GM18505 (cell line): ENCODE measurements around the gene MYRFL.

Experiments
- ATAC-seq: cut with Tn5 transposase; IDR thresholded peaks from one replicate; pipeline ENCODE4 v1.9.1; 2021; ENCODE audit not compliant: unreplicated experiment
- POLR2A ChIP-seq: IDR thresholded peaks from 4 replicates; pipeline ENCODE4 v1.6.1; 2011; ENCODE audit warnings: borderline replicate concordance; ENCODE audit not compliant: insufficient read depth, insufficient read length; ENCODE audit errors: extremely low read depth

MYRFL gene

DNA sequence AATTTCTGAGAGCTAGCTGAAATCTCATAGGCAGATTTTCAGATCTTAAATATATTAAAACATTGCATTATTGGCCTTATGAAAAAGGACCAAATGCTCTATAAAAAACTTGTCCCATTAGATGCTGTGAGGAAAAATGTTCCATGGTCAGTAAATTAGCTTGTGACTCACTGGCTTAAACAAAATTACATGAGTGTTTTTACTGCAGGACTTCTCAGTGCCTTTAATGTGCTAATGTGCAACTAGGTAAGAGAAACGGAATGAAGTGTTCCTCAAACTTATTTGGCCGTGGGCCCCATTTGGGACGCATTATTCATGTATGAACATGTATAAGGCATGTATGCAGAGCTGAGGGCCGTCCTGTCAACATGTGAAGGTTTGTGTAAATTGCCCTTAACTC lies 41.7 kb downstream of the MYRFL start:
- TF ChIP-seq POLR2A: no peak
- no peak for ATAC-seq

DNA sequence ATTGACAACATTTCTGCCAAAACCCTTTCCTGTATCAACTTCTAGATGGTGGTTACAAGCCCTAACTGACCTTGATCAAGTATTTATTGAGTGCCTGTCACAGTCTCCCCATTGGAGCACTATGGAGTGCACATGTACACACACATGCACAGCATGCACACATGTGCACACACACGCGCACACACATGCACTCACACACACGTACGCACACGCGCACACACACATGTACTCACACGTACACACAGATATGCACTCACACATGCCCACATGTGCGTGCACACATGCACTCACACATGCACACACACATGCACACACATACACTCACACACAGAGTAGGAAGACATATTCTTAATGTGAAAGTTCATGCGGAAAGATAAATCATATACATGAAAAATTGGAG lies 43.7 kb downstream of the MYRFL start:
- no peak for TF ChIP-seq POLR2A
- no peak for ATAC-seq

DNA sequence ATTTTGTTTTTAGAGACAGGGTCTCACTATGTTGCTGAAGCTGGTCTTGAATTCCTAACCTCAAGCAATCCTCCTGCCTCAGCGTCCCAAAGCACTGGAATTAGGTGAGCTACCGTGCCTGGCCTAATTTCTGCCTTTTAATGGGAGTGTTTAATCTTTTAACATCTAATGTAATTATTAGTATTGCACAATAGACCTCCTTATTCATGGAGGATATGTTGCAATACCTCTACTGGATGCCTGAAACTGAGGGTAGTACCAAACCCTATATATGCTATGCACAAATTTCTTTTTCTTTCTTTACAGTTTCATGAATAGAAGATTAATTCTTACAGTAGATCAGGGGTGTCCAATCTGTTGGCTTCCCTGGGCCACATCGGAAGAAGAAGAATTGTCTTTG lies 47.8 kb downstream of the MYRFL start:
- ATAC-seq: no peak
- no peak for TF ChIP-seq POLR2A

DNA sequence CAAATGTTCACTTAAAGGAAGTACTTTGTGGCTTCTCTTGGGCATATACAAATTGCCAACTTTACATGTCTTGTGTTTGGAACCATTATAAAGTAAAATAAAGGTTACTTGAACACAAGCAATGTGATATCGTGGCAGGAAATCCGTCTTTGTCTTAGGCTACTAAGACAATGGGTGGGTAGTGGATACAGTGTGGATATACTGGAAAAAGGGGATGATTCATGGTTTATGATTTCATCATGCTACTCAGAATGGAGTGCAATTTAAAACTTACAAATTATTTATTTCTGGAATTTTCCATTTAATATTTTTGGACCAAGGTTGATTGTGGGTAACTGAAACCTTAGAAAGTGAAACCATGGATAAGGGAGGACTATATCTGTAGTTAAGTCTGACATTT lies 48.4 kb downstream of the MYRFL start:
- no peak for ATAC-seq

DNA sequence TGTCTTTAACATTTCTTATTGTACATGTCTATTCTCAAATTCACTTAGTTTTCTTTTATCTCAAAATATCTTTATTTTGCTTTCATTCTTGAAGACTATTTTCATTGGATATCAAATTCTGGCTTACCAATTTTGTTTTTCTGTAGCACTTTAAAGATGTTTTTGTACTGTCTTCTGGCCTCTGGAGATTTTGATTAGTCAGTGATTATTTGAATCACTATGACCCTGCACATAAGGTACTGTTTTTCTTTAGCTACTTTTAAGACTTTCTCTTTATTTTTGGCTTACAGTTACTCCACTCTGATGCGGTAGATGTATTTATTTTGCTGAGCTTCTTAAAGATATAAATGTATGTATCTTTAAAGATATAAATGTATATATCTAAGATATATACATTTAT lies 49.6 kb downstream of the MYRFL start:
- ATAC-seq: no peak
- no peak for TF ChIP-seq POLR2A

More for the DNA sequence above, 48.4 kb downstream of the MYRFL start:
- TF ChIP-seq POLR2A: no peak

DNA sequence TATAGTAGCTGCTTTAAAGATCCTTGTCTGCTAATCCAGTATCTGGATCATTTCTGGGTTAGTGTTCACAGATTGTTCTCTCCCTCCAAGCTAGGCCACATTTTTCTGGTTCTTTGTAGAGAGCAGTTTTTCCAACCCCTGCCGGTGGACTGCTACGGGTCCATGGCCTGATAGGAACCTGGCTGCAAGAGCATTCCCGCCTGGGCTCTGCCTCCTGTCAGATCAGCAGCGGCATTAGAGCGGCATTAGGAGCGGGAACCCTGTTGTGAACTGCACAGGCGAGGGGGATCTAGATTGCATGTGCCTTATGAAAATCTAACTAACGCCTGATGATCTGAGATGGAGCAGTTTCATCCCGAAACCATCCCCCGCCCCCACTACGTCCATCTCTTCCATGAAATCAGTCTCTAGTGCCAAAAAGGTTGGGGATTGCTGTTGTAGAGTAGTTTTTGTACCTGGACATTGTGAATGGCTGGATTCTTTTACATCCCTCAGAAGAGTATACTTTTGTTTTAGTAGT lies 50.4 kb downstream of the MYRFL start:
- TF ChIP-seq POLR2A: no peak
- ATAC-seq: no peak

DNA sequence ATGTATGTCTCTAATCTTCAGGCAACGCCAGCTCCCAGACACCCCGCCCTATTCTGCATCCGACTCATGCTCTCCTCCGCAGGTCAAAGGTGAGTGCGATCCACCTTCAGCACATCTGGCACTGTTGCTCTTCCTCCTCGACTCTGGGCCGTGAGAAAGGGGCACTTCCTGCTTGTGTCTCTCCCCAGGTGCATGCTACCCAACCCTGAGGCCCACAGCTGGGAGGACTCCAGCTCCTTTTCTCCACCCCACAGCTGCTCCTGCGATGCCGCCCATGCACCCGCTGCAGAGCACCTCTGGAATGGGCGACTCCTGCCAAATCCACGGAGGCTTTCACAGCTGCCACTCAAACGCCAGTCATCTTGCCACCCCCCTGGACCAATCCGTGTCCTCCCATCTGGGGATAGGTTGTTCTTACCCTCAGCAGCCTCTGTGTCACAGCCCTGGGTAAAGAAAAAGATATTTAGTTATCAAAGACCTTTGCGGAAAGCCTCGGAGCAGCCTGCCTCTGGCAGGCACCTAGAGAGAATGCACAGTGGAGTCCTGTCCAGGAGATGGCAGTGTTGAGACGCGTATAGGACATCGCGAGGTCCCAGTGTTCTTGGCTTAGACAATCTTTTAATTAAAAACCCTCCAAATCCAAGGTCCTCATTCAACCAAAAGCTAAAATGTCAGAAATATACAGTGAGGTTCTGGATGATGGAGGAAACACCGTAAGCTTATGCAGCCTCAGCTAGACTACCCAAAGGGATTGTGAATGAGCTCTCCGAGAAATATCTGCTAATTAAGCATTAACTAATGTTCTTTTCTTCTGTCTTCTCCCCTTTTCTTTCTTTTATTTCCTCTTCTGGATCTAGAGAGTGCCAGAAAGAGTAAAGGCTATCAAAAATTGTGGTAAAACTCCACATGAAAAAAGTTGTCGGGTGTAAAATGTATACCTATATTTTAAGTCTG lies 54.3 kb downstream of the MYRFL start:
- TF ChIP-seq POLR2A: no peak
- ATAC-seq: no peak

DNA sequence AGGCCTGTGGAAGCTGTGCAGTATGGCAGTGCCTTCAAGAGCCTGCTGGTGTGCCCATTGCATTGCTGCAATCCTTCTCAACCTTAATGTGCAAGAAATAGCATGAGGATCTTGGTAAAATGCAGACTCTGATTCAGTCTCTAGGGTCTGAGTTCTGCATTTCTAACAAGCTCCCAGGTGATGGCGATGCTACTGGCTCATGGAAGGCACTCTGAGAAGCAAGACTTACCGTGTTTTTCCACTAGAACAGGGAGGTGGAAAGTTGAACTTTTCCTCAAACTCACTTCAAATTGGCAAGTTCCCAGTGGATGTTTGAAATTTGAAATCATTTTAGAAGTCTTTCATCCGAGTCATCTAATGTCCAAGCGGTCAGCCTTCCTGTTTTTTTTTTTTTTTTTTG lies 55.5 kb downstream of the MYRFL start:
- no peak for TF ChIP-seq POLR2A
- no peak for ATAC-seq

DNA sequence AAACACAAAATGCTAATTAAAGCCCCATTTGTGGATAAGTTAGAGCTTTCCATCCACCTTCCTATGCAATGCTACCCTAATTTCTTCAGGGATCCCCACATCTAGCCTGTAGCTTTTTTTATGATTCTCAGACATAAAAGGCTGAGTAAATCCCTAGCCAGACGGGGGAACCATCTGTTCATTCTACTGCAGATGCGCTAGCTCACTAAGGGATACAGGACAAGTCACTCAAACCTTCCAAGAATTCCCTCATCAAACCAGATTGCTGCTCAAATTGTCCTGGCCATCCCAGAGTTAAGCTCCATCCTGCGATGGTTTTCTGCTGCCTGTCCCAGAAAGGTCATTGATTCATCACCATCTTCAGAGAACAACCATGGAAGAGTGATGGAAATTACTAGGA lies 56.7 kb downstream of the MYRFL start:
- TF ChIP-seq POLR2A: no peak
- no peak for ATAC-seq

DNA sequence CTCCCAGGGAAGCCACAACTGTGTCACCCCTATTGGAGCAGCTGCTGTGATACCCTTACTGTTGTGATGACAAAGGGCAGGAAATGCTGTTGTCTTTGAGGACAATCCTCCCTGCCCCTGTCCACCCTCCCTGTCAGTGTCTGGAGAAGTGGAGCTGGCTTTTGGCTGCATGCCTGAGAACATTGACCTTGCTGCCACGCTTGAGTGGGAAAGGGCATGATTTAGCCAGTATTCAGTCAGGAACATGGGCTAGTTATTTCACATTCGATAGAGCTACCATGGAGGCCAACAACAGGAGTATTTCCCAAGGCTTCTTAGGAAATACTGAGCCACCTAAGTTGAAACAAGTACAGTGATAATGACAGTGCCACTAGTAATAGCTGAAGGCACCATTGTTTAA lies 59.4 kb downstream of the MYRFL start:
- no peak for ATAC-seq
- TF ChIP-seq POLR2A: no peak

DNA sequence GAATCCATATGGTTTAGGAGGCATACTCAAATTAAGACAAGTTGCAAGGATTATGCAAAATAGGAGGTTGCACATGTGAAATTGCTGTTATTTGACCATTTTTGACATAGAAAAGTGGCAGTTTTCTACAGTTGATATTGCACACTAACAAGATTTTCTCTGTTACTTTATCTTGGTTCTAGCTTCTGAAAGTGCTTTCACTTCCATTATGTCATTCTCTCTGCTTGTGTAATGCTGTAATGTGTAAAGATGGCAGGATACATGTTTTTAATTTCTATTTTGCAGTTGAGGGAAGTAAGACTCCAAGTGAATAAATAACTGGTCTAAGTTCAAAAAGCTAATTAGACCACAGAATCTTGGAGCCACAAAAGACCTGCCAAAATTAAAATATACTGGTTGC lies 60.6 kb downstream of the MYRFL start:
- no peak for TF ChIP-seq POLR2A
- ATAC-seq: no peak

DNA sequence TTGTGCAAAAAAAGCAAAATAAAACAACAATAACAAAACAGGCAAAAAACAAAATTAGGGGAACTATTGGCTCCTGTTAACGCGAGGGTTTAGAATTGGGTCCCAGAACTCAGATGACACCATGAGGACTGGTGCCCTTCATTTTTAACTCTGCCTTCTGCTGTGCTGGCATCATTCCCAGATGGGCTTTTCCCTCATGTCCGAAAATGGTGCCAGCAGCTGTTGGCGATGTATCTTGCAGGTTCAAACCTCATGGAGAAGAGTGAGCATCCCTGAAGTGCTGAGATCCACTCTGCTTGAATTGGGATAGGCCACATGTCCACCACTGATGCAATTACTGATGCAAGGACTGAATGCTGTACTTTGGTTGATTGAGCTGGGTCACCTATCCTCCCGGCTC lies 61.1 kb downstream of the MYRFL start:
- no peak for ATAC-seq
- no peak for TF ChIP-seq POLR2A

DNA sequence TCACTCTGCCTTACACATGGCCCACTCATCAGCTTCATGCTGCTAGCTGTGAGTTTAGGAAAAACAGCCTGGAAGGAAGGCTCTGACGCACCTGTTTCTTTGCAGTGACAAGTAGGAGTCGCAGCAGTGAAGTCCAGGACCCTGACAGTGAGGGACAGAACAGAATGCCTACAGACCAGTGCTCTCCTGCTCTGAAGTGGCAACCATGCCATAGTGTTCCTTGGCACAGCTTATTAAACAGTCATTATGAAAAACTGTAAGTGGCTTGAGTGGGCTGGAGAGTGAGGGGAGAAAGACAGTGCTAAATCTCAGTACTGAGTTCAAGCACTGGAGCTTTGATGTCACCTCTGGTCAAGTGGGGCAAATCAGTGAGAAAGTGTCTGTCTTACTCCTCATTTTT lies 61.7 kb downstream of the MYRFL start:
- ATAC-seq: no peak
- TF ChIP-seq POLR2A: no peak

DNA sequence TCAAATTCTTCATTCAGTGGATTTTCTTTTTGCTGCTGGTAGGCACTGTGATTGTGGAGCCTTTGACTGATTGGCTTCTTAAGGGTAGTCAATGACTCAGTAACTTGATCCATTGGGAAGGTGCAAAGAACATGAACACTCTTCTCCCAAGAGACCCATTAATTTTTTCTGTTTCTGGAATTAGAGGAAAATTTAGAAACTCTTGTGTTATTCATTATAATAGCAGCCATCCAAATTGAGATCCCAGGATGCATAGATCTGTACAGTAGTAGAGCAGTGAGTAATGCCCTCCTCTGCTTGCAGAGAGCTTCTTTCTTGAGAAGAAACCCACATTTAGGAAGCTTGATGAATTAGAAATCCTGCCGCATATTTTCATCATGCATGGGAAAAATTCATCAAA lies 63.9 kb downstream of the MYRFL start:
- ATAC-seq: no peak
- TF ChIP-seq POLR2A: no peak
